Measurements from ENCODE around the gene TRIL. TPM values are rescaled to one million over a fixed set of nuclear protein-coding genes. Genes with fewer than 3 reads are reported as not detected.

The TRIL gene
- total RNA-seq, 1 donor from 2014 or later, result 0.75 TPM

DNA sequence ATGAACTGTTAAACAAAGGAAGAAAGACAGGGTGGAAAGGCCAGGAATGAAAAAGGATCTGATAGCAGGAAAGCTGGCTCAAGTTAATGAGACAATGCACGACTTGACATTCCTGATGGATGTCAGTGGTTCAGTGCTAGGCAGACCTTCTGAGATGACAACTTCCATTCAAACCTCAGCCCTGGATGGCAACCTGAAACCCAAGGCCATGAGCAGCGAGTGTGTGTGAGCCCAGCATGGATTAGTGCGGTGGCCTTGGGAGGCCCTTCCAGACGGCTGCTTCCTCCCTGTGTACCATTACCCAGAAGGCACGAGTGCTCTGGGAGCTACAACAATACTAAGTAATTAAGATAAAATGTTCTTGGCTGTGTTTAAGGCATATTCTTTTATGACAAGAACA lies 18.8 kb downstream of the TRIL start:
- no peaks in the 10 kb centered on the region for H3K27me3 ChIP-seq (ENCODE audit: control insufficient read depth, insufficient read depth, low read length)
- TF ChIP-seq, protein P1, sequence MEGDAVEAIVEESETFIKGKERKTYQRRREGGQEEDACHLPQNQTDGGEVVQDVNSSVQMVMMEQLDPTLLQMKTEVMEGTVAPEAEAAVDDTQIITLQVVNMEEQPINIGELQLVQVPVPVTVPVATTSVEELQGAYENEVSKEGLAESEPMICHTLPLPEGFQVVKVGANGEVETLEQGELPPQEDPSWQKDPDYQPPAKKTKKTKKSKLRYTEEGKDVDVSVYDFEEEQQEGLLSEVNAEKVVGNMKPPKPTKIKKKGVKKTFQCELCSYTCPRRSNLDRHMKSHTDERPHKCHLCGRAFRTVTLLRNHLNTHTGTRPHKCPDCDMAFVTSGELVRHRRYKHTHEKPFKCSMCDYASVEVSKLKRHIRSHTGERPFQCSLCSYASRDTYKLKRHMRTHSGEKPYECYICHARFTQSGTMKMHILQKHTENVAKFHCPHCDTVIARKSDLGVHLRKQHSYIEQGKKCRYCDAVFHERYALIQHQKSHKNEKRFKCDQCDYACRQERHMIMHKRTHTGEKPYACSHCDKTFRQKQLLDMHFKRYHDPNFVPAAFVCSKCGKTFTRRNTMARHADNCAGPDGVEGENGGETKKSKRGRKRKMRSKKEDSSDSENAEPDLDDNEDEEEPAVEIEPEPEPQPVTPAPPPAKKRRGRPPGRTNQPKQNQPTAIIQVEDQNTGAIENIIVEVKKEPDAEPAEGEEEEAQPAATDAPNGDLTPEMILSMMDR (IDR thresholded peaks at IDR 0.05; ENCODE audit: insufficient read depth, low read length, poor library complexity, severe bottlenecking), result no peak
- H3K4me3 ChIP-seq (ENCODE audit: low read depth, low read length), result no peak overlapping the region
- no peaks in the 10 kb centered on the region for H3K36me3 ChIP-seq (ENCODE audit: control insufficient read depth, insufficient read depth, low read length)
- DNase-seq (ENCODE audit: low read depth), result no peak

DNA sequence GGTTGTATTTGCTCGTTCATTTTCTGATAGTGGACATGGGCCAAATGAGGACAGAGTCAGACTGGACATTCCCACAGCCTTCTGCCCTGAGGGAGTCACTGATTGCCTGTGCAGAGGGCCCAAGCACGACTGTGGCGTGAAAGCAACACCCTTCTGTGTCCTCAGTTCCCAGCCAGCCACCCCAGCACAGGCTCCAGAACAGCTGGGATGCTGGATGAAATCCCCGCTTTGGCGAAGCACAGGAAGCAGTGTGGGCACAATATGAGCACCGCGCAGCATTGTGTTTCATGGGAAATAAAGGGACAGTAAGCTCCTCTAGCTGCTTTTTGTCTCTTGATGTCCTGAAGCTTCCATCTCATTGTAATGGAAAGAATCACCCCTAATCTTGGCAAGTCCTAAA lies 20.5 kb downstream of the TRIL start:
- no peak overlapping the region for H3K4me3 ChIP-seq (ENCODE audit: low read depth, low read length)
- no peaks in the 10 kb centered on the region for H3K27me3 ChIP-seq (ENCODE audit: control insufficient read depth, insufficient read depth, low read length)
- H3K36me3 ChIP-seq (ENCODE audit: control insufficient read depth, insufficient read depth, low read length), result no peaks in the 10 kb centered on the region
- no peak for DNase-seq (ENCODE audit: low read depth)
- TF ChIP-seq, protein P1 (IDR thresholded peaks at IDR 0.05; ENCODE audit: insufficient read depth, low read length, poor library complexity, severe bottlenecking), result no peak

DNA sequence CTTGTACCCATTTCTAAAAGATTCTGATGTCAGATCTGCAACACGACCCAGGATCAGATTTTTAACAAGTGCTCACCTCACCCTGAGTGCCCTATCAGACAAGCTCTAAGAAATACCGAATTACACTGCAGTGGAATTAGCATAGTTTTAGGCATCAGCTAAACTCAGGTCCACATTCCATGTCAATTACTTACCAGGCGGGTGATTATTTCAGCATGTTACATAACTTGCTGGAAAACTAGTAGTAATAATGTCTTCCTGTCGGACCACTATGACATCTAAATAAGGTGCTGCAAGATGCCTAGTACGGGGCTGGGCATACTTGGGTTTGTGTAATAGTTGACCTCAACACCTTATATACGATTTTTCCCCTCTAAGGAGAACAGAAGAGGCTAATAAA lies 21.0 kb downstream of the TRIL start:
- TF ChIP-seq, protein P1 (IDR thresholded peaks at IDR 0.05; ENCODE audit: insufficient read depth, low read length, poor library complexity, severe bottlenecking), result no peak
- Histone ChIP-seq H3K4me3 (ENCODE audit: low read depth, low read length) (no peak overlapping the region), H3K27me3 (ENCODE audit: control insufficient read depth, insufficient read depth, low read length) (no peaks in the 10 kb centered on the region), H3K36me3 (ENCODE audit: control insufficient read depth, insufficient read depth, low read length) (no peaks in the 10 kb centered on the region)
- DNase-seq (ENCODE audit: low read depth), result no peak

DNA sequence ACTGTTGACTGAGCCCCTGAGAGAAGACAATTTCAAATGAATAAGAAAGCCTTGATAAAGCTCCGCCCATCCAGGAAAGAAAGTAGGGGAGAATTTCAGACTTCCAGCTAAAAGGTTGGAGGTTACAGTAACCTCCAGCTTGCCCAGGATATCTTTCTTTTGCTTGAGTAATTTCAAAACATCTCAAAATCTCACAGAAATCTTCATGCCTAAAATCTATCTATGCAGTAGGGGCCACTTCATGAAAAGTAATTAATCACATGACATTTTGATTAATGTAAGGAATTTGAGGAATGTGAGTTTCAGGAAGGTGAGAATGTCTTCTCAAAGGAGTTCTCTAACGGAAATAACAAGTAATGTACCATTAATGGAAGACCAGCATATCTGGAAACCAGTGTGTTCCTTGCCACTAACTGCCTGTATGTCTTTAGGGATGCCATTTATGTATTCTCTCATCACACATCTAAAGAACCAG lies 24.2 kb downstream of the TRIL start:
- TF ChIP-seq, protein P1 (IDR thresholded peaks at IDR 0.05; ENCODE audit: insufficient read depth, low read length, poor library complexity, severe bottlenecking), result no peak
- DNase-seq (ENCODE audit: low read depth), result no peak
- Histone ChIP-seq H3K27me3 (ENCODE audit: control insufficient read depth, insufficient read depth, low read length) (no peaks in the 10 kb centered on the region), H3K4me3 (ENCODE audit: low read depth, low read length) (no peak overlapping the region), H3K36me3 (ENCODE audit: control insufficient read depth, insufficient read depth, low read length) (no peaks in the 10 kb centered on the region)

DNA sequence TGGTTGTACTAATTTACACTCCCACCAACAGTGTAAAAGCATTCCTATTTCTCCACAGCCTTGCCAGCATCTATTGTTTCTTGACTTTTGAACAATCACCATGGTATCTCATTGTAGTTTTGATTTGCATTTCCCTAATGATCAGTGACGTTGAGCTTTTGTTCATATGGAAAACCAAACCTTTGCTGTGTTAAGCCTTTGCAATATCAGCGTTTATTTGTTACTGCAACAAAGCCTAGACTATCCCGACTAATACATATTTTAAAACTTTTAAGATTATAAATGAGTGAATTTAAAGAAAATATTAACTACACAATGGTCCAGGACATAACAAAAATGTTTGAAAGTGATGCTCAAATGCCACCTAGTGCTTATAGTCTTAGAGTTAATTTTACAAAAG lies 26.6 kb downstream of the TRIL start:
- Histone ChIP-seq H3K36me3 (ENCODE audit: control insufficient read depth, insufficient read depth, low read length) (no peaks in the 10 kb centered on the region), H3K4me3 (ENCODE audit: low read depth, low read length) (no peak overlapping the region), H3K27me3 (ENCODE audit: control insufficient read depth, insufficient read depth, low read length) (no peaks in the 10 kb centered on the region)
- no peak for DNase-seq (ENCODE audit: low read depth)
- TF ChIP-seq, protein P1 (IDR thresholded peaks at IDR 0.05; ENCODE audit: insufficient read depth, low read length, poor library complexity, severe bottlenecking), result no peak

DNA sequence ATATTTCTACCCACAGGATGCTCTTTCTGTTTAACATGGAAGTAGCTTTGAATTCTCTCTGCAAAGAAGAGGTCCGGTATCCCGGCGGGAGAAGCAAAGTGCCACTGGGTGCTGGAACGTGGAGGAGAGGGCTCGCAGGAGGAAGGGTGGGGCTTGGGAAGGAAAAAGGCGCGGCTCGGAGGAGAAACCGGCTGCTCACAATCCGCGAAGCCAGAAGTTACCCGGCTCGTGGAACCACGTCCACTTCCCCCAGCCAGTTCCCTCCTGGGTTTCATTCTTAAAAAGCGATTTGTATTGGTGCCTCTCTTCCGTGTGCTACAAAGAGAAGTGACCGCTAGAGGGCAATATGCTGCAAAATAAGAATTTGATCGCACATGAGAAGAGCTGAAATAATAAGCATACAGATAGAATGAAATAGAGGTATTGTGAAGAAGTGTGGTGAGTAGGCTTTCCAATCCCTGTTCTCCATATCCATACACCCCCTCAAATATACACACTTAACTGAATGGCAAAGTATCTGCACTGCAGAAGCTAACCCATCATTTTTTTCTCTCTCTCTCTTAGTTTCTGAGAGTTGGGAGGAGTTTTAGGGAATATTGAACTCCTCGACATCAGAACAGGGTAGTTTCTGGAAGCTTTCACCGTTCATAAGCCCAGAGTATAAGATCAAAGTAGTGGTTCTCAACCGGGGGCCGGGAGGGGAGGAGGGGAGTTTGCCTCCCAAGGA lies 31.1 kb downstream of the TRIL start:
- H3K4me3 ChIP-seq (ENCODE audit: low read depth, low read length), result peak overlapping the region; percentile 47
- peak; percentile 63 for DNase-seq (ENCODE audit: low read depth)
- TF ChIP-seq, protein P1 (IDR thresholded peaks at IDR 0.05; ENCODE audit: insufficient read depth, low read length, poor library complexity, severe bottlenecking), result peak; percentile 72
- H3K36me3 ChIP-seq (ENCODE audit: control insufficient read depth, insufficient read depth, low read length), result no peaks in the 10 kb centered on the region
- H3K27me3 ChIP-seq (ENCODE audit: control insufficient read depth, insufficient read depth, low read length), result no peaks in the 10 kb centered on the region

All from kidney epithelial cell (primary cell).